Measurements from ENCODE around the gene ECHS1.
"Not testable (repeated sequence)": the region's sequence is repeated elsewhere in the genome, so short reads cannot be mapped to it uniquely, and the experiment has no call there.

The ECHS1 gene

DNA sequence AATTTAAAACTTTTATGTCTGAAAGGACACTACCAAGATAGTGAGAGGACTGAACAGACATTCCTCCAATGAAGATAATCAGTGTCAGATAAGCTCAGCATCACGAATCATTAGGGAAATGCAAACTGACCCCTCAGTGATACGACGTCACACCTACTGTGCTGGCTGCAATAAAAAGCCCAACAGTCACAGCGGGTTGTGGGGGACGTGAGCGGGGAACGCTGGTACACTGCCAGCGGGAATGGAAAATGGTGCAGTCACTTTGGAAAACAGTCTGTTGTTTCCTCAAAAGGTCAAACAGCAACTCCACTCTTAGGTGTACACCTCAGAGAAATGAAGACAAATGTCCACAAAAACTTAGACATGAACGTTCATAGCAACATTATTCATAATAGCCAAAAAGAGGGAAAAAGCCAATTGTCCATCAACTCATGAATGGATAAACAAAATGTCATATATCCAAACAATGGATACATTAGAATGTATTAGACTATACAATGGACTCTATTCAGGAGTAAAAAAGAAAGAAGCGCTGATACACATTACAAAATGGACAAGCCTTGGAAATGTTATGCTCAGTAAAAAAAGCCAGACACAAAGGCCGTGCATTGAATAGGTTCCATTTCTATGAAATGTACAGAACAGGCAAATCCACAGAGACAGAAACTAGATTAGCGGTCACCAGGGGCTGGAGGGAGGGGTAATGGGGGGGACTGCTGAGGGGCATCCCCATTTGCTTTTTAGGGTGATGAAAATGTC lies 2.4 kb upstream of the ECHS1 start:
- ChIA-PET POLR2A (no interaction called here), CTCF (interaction anchor here (1.0 to 1.9 kb wide), 2 partner anchors 29 to 46 kb away, joined by 3 to 5 read pairs; partner anchors contain the start of gene PRAP1)
- TF ChIP-seq CTCF (IDR thresholded peaks at IDR 0.05; ENCODE audit: control extremely low read depth, extremely low read depth, low read depth, missing control alignments) = no peak
- DNase-seq (ENCODE audit: extremely low spot score) = no peak

DNA sequence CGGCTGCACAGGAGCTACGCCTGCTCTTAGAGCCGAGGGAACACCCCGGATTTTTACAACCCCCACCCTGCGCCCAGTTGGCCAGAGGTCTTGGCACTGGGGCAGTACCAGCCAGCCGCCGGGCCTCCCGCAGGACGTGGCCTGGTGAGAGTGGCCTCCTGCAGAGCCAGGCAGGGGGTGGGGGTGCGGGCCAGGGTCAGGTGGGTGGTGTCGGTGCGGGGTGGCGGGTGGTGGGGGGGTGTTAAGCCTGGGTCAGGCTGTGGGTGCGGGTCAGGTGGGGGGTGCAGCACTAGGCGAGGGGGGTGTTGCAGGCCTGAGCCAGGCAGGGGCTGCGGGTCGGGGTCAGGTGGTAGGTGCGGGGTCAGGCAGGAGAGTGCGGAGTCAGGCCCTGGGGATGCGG lies 647 bp downstream of the ECHS1 start:
- CTCF ChIA-PET = interaction anchor here (1.6 kb wide), 2 partner anchors 17 to 65 kb away, joined by 3 to 4 read pairs; no protein-coding TSS in a partner anchor
- POLR2A ChIA-PET = no interaction called here

GRCh38 chr10:133370030-133370786 lies 2.9 kb downstream of the ECHS1 start:
- DNase-seq (ENCODE audit: extremely low spot score) = no peak
- CTCF ChIA-PET = interaction anchor here (1.2 kb wide), 1 partner anchor 11 kb away, joined by 4 read pairs; no protein-coding TSS in a partner anchor
- POLR2A ChIA-PET = interaction anchor here (1.8 kb wide), 1 partner anchor 9 kb away, joined by 4 read pairs; no protein-coding TSS in a partner anchor
- TF ChIP-seq CTCF (IDR thresholded peaks at IDR 0.05; ENCODE audit: control extremely low read depth, extremely low read depth, low read depth, missing control alignments) = no peak

More for the DNA sequence above, 647 bp downstream of the ECHS1 start:
- no peak for TF ChIP-seq CTCF (IDR thresholded peaks at IDR 0.05; ENCODE audit: control extremely low read depth, extremely low read depth, low read depth, missing control alignments)
- peak; percentile 22 for DNase-seq (ENCODE audit: extremely low spot score)

- ChIA-PET CTCF (no interaction called here), POLR2A (interaction anchor here (0.6 kb wide), 1 partner anchor 54 kb away, joined by 5 read pairs; no protein-coding TSS in a partner anchor)
- no peak for DNase-seq (ENCODE audit: extremely low spot score)
- no peak for TF ChIP-seq CTCF (IDR thresholded peaks at IDR 0.05; ENCODE audit: control extremely low read depth, extremely low read depth, low read depth, missing control alignments)
Observed at GRCh38 chr10:133368153-133368552, 5.0 kb downstream of the ECHS1 start.

DNA sequence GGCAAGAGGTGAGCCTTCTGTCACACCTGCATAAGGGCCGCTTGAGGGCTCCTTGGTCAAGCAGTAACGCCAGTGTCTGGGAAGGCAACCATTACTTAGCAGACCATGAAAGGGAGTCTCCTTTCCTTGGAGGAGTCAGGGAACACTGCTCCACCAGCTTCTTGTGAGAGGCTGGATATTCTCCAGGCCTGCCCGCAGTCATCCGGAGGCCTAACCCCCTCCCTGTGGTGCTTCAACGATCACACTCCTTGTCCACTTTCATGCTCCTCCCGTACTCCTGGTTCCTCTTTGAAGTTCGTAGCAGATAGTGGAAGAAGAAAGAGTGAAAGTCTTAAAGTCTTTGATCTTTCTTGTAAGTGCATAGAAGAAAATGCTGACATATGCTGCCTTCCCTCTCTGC lies 5.7 kb downstream of the ECHS1 start:
- ChIA-PET CTCF (interaction anchor here (1.5 kb wide), 1 partner anchor 38 kb away, joined by 3 read pairs; no protein-coding TSS in a partner anchor), POLR2A (interaction anchor here (0.6 kb wide), 1 partner anchor 55 kb away, joined by 5 read pairs; no protein-coding TSS in a partner anchor)
- DNase-seq (ENCODE audit: extremely low spot score) = not testable (repeated sequence)

- CTCF ChIA-PET = interaction anchor here (1.5 kb wide), 1 partner anchor 37 kb away, joined by 3 read pairs; no protein-coding TSS in a partner anchor
- POLR2A ChIA-PET = no interaction called here
- no peak for DNase-seq (ENCODE audit: extremely low spot score)
- no peak for TF ChIP-seq CTCF (IDR thresholded peaks at IDR 0.05; ENCODE audit: control extremely low read depth, extremely low read depth, low read depth, missing control alignments)
Observed at GRCh38 chr10:133366751-133367150, 6.4 kb downstream of the ECHS1 start.

Data from GM10248 (cell line).